H1 (cell line): ENCODE results near the gene SYT13. TPM values are rescaled to one million over a fixed set of nuclear protein-coding genes. Genes with fewer than 3 reads are reported as not detected.

Source experiments
- BRCA1 ChIP-seq: IDR thresholded peaks from 2 replicates; pipeline ENCODE4 v1.6.1; 2012; ENCODE audit warnings: low read depth, low read length, improper control_type of control experiment
- CREB1 ChIP-seq: IDR thresholded peaks from 2 replicates; pipeline ENCODE4 v1.6.1; 2012; ENCODE audit warnings: inconsistent platforms
- HDAC2 ChIP-seq, 2 experiments: fragments of 300-600 bp in 1 of 2; sonication (generic) in 1 of 2; IDR thresholded peaks; 2 replicates each; pipeline ENCODE4 v1.6.1; 2011 to 2012; ENCODE audit warnings: low read depth in 2 of 2, low read length in 2 of 2, mild to moderate bottlenecking in 2 of 2, moderate library complexity in 2 of 2, borderline replicate concordance in 1 of 2, inconsistent platforms in 1 of 2
- KDM1A ChIP-seq: fragments of 200-600, 300-600 bp; sonication (generic); IDR thresholded peaks from 2 replicates; pipeline ENCODE4 v1.7.1; 2016; ENCODE audit warnings: mild to moderate bottlenecking, low read length, borderline replicate concordance
- MAFK ChIP-seq: IDR thresholded peaks from 2 replicates; pipeline ENCODE4 v1.6.1; 2012; ENCODE audit warnings: low read depth, mild to moderate bottlenecking, improper control_type of control experiment, low read length
- POU5F1 ChIP-seq: IDR thresholded peaks from 2 replicates; pipeline ENCODE4 v1.6.1; 2011; ENCODE audit warnings: low read depth, mild to moderate bottlenecking, low read length, moderate library complexity
- SP1 ChIP-seq: IDR thresholded peaks from 2 replicates; pipeline ENCODE4 v1.6.1; 2011; ENCODE audit warnings: low read depth, low read length
- SP4 ChIP-seq: IDR thresholded peaks from 2 replicates; pipeline ENCODE4 v1.6.1; 2012; ENCODE audit warnings: low read length, inconsistent platforms
- polyA plus RNA-seq, 7 experiments: library from polyadenylated mRNA; depleted of rRNA in 3 of 7; stranded (reverse) in 5 of 7; unstranded in 2 of 7; fragments of >200 nt in 5 of 7; fragments of 200-250 nt in 2 of 7; gene quantifications; 1 replicate in 5 of 7; 2 replicates in 1 of 7; 4 replicates in 1 of 7; pipeline versions ENCODE4 v1.2.1 to v1.2.3, GENCODE V29; 2011 to 2013; ENCODE audit warnings: missing spikeins in 2 of 7, mixed read lengths in 2 of 7
- total RNA-seq: library from RNA; stranded (reverse); fragmentation: NEBNext Ultra II Directional; extraction: Animal tissue kit (Norgen Biotek cat#: 25700); gene quantifications from 2 replicates; pipeline ENCODE4 v1.2.1, GENCODE V29; 2021

SYT13 gene
- total and polyA plus RNA-seq, 2 of the 8 experiments (the other 6 are each of a cell fraction or from before 2014, with no cell fraction given), result 4.8 to 13.2 TPM

GRCh38 chr11:45209891-45210699 is 76.0 kb downstream of the SYT13 start (continued):
- TF ChIP-seq MAFK (no peak), SP4 (no peak), SP1 (no peak), HDAC2 (IDR thresholded peaks at IDR 0.05; ENCODE audit: borderline replicate concordance in 1 of 2, low read depth in 2 of 2, low read length in 2 of 2) (0 out of 4 replicates have a peak, but pooled peaks of 1 of the 2 experiments have one; percentile 35), CREB1 (no peak), KDM1A (no peak), POU5F1 (no peak), BRCA1 (no peak)
